HUES64 (cell line): ENCODE results near the gene S100Z. TPM values are rescaled to one million over a fixed set of nuclear protein-coding genes. Genes with fewer than 3 reads are reported as not detected.

Experiments
- H3K27ac ChIP-seq: 2 replicates; pipeline ENCODE4 v1.7.0; 2013; ENCODE audit warnings: low read depth, low read length, inconsistent platforms
- H3K27me3 ChIP-seq: 2 replicates; pipeline ENCODE4 v1.6.1; 2013; ENCODE audit warnings: mild to moderate bottlenecking, low read length; ENCODE audit not compliant: insufficient read depth
- H3K36me3 ChIP-seq: 2 replicates; pipeline ENCODE4 v1.6.1; 2013; ENCODE audit warnings: mild to moderate bottlenecking, low read length; ENCODE audit not compliant: insufficient read depth
- H3K4me1 ChIP-seq: 2 replicates; pipeline ENCODE4 v1.6.1; 2013; ENCODE audit warnings: mild to moderate bottlenecking, low read length, moderate library complexity; ENCODE audit not compliant: insufficient read depth
- H3K4me3 ChIP-seq: 2 replicates; pipeline ENCODE4 v1.5.1; 2013; ENCODE audit warnings: mild to moderate bottlenecking, low read length, moderate library complexity
- H3K9ac ChIP-seq: 2 replicates; pipeline ENCODE4 v1.6.1; 2013; ENCODE audit warnings: mild to moderate bottlenecking, low read depth, low read length
- H3K9me3 ChIP-seq: 2 replicates; pipeline ENCODE4 v1.6.1; 2013; ENCODE audit warnings: low read depth, low read length; ENCODE audit not compliant: insufficient read depth
- WGBS: fragments of 150-250, 120-280 bp; methylation state at CpG from one replicate; pipeline ENCODE4 v1.1.7; 2013; ENCODE audit warnings: missing lambda C conversion rate; 5-methylcytosine and 5-hydroxymethylcytosine counted together
- polyA plus RNA-seq, 2 experiments: library from polyadenylated mRNA; stranded (reverse); fragments of 50-300 nt; gene quantifications; one replicate each; pipeline ENCODE4 v1.2.3, GENCODE V29; 2013

S100Z gene
- 0.70 TPM for polyA plus RNA-seq (2013, experiment 1 of 2)
- 0.70 TPM for polyA plus RNA-seq (2013, experiment 2 of 2)

DNA sequence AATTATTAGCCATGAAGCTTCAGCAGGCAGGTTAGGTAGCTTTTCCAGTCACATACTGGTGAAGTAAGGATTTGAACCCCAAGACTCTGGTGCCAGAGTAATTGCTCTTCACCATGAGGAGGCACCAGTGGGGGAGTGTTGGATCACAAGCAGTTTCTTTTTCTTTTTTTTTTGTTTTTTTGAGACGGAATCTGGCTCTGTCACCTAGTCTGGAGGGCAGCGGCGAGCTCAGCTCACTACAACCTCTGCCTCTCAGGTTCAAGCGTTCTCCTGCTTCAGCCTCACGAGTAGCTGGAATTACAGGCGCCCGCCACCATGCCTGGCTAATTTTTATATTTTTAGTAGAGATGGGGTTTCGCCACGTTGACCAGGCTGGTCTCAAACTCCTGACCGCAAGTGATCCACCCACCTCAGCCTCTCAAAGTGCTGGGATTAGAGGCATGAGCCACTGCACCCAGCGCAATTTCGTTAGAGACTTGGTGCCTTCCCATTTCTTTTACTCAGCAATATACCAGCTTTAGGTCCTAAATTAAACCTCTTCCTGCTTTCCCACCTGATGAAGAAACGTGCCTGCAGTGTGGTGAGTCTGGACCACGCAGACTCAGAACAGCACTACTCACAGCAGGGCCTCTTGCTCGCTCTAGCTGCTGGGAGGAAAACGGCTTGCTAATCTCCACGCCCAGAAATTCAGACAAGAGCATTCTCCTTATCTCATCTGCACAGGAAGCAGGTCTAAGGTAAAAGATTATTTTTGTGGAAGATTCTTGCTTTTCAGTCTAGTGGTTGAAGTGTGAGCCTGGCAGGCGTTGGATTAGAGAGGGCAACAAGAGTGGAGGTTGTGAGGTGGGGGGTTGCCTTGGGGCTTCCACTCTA, at the start of gene S100Z:
Gene S100Z, plus strand, starts transcription at position 596 of the 873 bp plus-strand sequence. CDS start 25,346 bp downstream, outside the sequence.
- no peaks in the 10 kb centered on the region for H3K36me3 ChIP-seq
- H3K27me3 ChIP-seq = no peaks in the 10 kb centered on the region
- H3K9ac ChIP-seq = no peak within 1 kb of the TSS
- WGBS = 83% methylated on average over 18 of the region's 18 CpGs
- no peak within 1 kb of the TSS for H3K27ac ChIP-seq
- peaks cover 7% of the 10 kb centered on the region for H3K9me3 ChIP-seq
- no peak within 1 kb of the TSS for H3K4me3 ChIP-seq
- no peaks in the 10 kb centered on the region for H3K4me1 ChIP-seq

DNA sequence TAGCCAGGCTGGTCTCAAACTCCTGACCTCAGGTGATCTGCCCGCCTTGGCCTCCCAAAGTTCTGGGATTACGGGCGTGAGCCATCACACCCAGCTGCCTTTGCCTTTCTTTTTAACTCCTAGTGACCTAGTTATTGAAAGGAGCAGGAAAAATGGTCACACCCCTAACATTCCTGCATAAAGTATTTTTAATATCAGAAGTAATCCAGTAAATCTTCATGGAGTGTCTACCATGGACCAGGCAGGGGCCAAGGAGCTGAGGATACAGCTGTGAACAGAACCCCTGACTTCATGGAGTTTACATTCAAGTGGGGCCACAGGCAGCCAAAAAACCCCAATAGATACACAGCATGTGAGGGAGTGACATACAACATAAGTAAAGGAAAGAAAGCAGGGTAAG, 49.2 kb upstream of the S100Z start:
- H3K4me1 ChIP-seq = peaks cover 7% of the 10 kb centered on the region; the same call in 1 of the 2 replicates
- H3K27ac ChIP-seq = no peak overlapping the region
- 93% methylated on average over 3 of the region's 3 CpGs for WGBS

DNA sequence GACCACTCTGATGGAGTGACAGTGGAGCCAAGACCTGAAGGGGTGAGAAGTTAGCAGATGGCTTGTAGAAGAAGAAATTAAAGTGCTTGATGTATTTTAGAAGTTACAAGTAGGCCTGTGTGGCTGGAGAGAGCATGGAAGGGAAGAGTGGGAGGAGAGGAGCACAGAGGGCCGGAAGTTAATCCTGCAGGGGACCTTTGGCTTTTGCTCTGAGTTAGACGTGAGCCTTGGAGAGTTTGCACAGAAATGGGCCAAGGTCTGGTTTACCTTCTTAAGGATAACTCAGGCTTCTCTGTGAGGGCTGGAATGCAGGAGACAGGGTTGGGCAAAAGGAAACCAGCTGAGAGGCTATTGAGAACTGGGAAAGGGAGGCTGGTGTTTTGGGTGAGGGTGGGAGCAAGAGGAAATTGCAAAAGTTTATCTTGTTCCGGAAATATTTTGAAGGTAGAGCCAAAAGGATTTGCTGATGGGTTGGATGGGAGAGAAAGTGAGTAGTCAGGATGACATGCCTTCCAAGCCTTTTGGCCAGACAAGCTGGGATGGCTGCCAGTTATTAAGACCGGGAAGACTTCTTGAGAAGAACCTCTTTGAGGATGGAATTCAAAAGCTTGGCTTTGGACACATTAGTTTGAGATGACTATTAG, 48.5 kb upstream of the S100Z start:
- no peak overlapping the region for H3K9ac ChIP-seq
- no peak overlapping the region for H3K4me3 ChIP-seq
- no peaks in the 10 kb centered on the region for H3K36me3 ChIP-seq
- H3K4me1 ChIP-seq = peaks cover 14% of the 10 kb centered on the region
- H3K27ac ChIP-seq = no peak overlapping the region
- H3K9me3 ChIP-seq = no peaks in the 10 kb centered on the region
- WGBS = 81% methylated on average over 4 of the region's 4 CpGs
- H3K27me3 ChIP-seq = no peaks in the 10 kb centered on the region

More for the DNA sequence above, 49.2 kb upstream of the S100Z start:
- Histone ChIP-seq H3K9me3 (no peaks in the 10 kb centered on the region), H3K4me3 (no peak overlapping the region), H3K36me3 (no peaks in the 10 kb centered on the region), H3K9ac (no peak overlapping the region), H3K27me3 (no peaks in the 10 kb centered on the region)

DNA sequence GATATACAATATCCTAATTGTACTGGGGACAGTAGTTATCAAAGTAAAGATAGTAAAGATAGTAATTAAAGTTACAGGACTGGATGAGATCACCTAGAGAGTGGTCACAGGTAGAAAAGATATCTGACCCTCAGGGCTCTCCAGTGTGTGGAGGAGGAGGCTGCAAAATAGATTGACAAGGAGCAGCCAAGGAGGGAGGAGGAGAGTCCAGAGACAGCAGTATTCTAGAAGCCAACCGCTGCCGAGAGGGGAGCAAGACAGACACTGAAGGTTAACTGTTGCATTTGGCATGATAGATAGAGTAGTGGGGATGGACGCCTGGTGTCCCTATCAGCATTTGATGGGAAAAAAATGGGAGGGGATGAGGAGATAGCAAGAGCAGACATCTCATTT, 48.0 kb upstream of the S100Z start:
- Histone ChIP-seq H3K9ac (no peak overlapping the region), H3K36me3 (no peaks in the 10 kb centered on the region), H3K27ac (no peak overlapping the region), H3K9me3 (no peaks in the 10 kb centered on the region), H3K4me3 (no peak overlapping the region), H3K4me1 (peaks cover 16% of the 10 kb centered on the region), H3K27me3 (no peaks in the 10 kb centered on the region)
- WGBS = 84% methylated on average over 3 of the region's 3 CpGs

DNA sequence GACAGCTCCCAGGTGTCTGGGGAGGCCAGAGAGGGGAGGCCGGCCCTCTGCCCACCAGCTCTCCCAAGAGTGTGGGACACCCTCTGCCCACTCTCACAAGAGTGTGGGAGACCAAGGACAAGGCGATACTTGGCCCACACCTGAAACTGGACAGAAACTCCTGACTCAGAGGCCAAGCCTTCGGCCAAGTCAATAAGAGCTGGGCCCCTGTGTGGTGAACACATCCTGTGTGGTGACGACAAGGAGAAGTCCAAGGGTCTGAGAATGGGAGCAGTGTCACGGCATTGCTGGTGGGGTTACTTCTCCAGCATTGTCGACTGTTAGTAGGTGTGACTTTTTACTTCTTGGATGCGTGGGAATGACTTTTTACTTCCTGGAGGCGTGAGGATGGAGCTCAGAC, 45.5 kb upstream of the S100Z start:
- no peak overlapping the region for H3K4me3 ChIP-seq
- no peaks in the 10 kb centered on the region for H3K9me3 ChIP-seq
- peaks cover 34% of the 10 kb centered on the region for H3K4me1 ChIP-seq
- WGBS = 91% methylated on average over 8 of the region's 8 CpGs
- no peak overlapping the region for H3K9ac ChIP-seq
- H3K27me3 ChIP-seq = no peaks in the 10 kb centered on the region
- H3K27ac ChIP-seq = no peak overlapping the region
- H3K36me3 ChIP-seq = no peaks in the 10 kb centered on the region

DNA sequence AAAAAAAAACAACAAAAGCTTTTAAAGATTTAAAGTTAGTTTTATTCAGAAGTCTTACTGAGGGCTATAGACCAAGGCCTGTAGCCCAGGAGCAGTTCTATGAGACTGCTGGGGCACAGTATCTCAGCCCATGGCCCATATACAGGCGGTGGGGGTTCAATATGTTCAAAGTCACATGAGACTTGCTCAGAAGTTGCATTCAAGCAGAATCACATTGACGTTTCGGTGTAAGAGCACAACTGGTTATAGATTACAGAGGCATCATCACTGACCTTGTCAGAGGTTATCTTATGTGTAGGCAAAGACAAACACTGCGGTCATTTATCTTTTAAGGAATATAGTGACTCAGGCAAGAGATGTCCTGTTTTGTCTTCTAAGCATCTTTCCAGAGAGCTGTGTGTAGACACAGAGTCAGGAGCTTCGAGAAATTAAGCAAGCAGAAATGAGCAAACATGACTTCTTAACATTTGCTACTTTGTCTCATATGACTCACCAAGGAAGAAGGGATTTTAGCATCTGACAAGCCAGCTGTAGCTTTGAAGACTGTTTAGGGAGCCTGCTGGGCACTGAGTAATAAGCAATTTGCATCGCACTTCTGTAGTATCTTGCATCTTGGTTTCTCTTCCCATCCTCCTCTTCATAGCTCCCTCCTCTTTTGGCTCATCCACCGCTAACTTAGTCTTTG, 43.9 kb upstream of the S100Z start:
- Histone ChIP-seq H3K4me3 (peak overlapping the region; percentile 32), H3K4me1 (peaks cover 40% of the 10 kb centered on the region), H3K36me3 (no peaks in the 10 kb centered on the region), H3K9me3 (peaks cover 2% of the 10 kb centered on the region; the same call in 1 of the 2 replicates), H3K27me3 (no peaks in the 10 kb centered on the region), H3K9ac (peak overlapping the region; percentile 37; the same call in 1 of the 2 replicates), H3K27ac (peak overlapping the region; percentile 88)
- WGBS = 24% methylated on average over 7 of the region's 7 CpGs

DNA sequence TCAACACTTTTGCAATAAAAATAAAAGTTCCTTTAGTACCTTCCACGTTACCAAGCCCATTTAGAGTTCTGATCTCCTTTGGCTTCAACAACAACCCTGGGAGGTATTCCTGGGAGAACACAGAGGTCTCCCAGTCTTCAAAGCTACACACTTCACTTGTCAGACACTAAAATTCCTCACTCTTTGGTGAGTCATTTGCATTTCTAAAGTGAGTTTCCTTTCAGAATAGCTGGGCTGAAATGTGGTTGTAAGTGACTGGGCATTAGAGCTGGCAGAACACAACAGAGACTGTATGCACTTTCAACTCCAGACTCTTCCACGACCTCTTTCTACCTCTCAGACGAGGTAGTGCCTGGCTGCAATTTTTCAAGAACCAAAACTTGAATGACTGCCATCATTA, 42.5 kb upstream of the S100Z start:
- Histone ChIP-seq H3K9ac (peak overlapping the region; percentile 79), H3K27me3 (no peaks in the 10 kb centered on the region), H3K4me1 (peaks cover 40% of the 10 kb centered on the region), H3K36me3 (no peaks in the 10 kb centered on the region), H3K4me3 (peak overlapping the region; percentile 38), H3K9me3 (peaks cover 6% of the 10 kb centered on the region), H3K27ac (peak overlapping the region; percentile 97)
- 6% methylated on average over 3 of the region's 3 CpGs for WGBS

DNA sequence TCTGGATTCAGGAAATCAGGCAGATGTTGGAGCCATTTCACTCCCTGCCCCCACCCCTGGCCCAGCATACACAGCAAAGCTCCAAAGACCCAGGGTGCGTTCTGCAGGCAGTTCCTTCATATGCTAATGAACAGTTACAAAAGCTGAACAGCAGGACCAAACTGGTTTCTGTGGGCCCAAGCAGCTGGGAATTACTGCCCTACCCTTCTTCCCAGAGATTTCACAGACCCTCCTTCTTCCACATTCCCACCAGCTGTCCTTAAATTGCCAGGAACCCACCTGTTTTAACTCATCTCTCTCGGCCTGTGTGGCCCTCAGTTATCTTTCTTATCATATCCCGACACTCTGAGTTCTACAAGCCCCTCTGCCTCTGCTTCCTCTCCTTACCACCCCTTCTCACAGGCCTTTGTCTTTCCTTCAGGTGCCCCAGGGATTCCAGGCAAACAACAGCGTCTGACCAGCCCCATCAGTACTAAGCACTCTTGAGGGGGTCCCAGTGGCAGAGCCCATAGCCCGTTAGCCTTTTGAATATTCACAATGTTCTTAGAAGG, 41.6 kb upstream of the S100Z start:
- H3K9me3 ChIP-seq = peaks cover 6% of the 10 kb centered on the region
- no peaks in the 10 kb centered on the region for H3K36me3 ChIP-seq
- peak overlapping the region; percentile 97 for H3K27ac ChIP-seq
- WGBS = 0% methylated on average over 5 of the region's 5 CpGs
- H3K9ac ChIP-seq = peak overlapping the region; percentile 79
- peak overlapping the region; percentile 38 for H3K4me3 ChIP-seq
- peaks cover 40% of the 10 kb centered on the region for H3K4me1 ChIP-seq
- H3K27me3 ChIP-seq = no peaks in the 10 kb centered on the region

DNA sequence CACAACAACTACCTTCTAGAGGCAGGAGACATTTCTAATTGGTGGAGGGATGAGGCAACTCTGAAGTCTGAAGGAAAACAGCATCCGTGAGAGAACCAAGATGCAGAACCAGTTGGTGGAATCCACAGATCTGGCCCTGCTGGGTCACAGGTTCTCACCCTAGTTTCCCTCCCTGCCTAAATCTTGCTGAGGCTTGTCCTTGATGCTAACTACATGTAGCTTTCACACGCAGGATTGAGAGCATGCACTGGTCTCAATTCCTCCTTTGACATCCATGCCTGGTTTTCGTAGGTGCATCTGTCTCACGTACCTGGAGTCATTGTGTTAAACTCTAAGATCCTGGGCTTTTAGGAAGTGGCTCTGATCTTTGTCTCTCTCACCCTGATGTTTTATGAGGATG, 40.7 kb upstream of the S100Z start:
- WGBS = 53% methylated on average over 4 of the region's 4 CpGs

DNA sequence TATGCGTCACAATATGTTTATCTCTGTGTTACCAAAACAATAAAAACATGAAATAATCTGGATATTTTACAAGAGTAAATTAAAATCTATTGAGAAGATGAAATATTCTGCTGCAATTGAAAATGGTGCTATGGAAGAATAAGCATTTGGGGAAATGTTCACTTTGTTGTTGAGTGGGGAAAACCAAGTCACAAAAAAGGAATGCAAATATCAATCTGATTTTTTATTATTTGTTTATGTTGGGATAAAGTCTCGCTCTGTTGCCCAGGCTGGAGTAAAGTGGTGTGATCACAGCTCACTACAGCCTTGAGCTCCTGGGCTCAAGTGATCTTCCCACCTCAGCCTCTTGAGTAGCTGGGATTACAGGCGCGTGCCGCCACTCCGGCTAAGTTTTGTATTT, 39.6 kb upstream of the S100Z start:
- H3K27ac ChIP-seq = no peak overlapping the region
- peaks cover 6% of the 10 kb centered on the region for H3K9me3 ChIP-seq
- H3K4me1 ChIP-seq = peaks cover 40% of the 10 kb centered on the region
- no peak overlapping the region for H3K4me3 ChIP-seq
- H3K27me3 ChIP-seq = no peaks in the 10 kb centered on the region
- no peak overlapping the region for H3K9ac ChIP-seq
- 93% methylated on average over 6 of the region's 6 CpGs for WGBS
- no peaks in the 10 kb centered on the region for H3K36me3 ChIP-seq

More for the DNA sequence above, 40.7 kb upstream of the S100Z start:
- H3K36me3 ChIP-seq = no peaks in the 10 kb centered on the region
- no peaks in the 10 kb centered on the region for H3K27me3 ChIP-seq
- peak overlapping the region; percentile 97 for H3K27ac ChIP-seq
- H3K9ac ChIP-seq = 0 out of 2 replicates have a peak overlapping the region, but pooled peaks have one; percentile 1
- H3K9me3 ChIP-seq = peaks cover 6% of the 10 kb centered on the region
- no peak overlapping the region for H3K4me3 ChIP-seq
- H3K4me1 ChIP-seq = peaks cover 43% of the 10 kb centered on the region
